Hematopoietic multipotent progenitor cell treated with erythropoietin and hydrocortisone succinate and interleukin-3 and kit ligand, for 15 days (in vitro differentiated cells): ENCODE results near the gene GGA1.

Experiments
- DNase-seq: peaks from one replicate; pipeline ENCODE4 v3.0.0-alpha.2; 2015; ENCODE audit warnings: low spot score

The GGA1 gene

GRCh38 chr22:37608477-37609239 lies at the start of gene GGA1:
Gene GGA1, plus strand, starts transcription at chr22:37608834. Its CDS starts 27 bp downstream, at chr22:37608861.
- peak; percentile 92 for DNase-seq

- no peak for DNase-seq
Measured at GRCh38 chr22:37559521-37559900, 49.1 kb upstream of the GGA1 start.

DNA sequence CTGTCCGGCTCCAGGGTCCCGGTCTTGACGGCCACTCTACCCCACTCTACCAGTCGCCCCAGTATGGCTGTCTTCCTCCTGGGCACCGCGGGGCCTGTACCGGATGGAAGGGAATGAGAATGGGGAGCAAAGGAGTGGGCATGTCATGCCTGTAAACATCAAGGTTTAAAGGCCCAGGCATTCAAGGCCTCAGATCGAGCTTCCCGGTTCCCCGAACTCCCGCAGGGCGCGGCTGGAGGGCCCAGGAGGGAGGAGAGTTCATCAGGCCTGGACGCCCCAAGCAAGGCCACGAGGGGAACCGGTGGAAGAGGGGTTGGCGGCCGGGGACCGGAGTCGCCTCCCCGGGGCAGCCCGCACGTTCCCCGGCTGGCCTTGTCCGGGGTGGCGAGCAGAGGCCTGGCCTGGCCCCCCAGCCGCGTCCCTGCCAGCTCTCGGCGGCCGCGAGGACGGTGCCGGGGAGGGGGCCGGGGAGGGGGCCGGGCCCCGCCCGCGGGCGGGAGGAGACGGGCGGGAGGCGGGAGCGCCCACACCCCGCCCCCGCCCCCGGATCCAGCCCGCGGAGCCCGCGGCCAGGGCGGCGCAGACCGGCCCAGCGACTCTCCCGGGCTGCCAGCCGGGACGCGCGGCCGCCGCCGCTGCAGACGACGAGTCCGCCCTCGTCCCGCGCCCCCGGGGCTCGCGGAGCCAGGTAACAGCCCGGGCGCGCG lies 48.6 kb upstream of the GGA1 start, which contains the start of gene CDC42EP1:
Gene CDC42EP1 (plus strand): TSS at position 580 of the 707 bp plus-strand sequence. CDS start 5,870 bp downstream, outside the sequence.
- no peak for DNase-seq

DNA sequence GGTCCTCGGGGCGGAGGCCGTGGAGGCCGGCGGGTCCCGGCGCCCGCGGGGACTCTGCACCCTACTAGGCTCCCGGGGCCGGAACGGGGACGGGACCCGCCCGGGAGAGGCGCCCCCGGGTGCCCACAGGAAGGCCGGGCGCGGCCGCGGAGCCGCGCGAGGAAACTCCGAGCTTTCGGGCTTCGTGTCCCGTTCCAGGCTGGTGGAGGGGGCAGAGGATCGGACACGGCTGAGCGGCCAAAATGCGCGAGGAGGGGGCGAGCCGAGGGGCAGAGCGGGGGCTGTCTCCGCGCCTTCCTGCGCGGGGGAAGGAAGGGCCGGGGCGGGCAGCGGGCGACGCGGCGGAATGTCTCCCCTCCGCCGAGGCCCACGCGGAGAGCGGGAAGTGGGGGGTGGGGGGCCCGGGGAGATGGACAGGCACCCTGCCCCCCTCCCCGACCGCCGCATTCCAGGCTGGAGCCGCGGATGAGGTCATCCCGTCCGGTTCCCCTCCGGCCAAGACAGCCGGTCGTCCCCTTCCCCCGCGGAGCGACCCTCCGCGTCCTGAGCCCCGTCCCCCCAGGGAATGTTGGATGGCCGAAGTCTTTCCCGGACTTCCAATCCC lies 47.9 kb upstream of the GGA1 start:
- DNase-seq: no peak

DNA sequence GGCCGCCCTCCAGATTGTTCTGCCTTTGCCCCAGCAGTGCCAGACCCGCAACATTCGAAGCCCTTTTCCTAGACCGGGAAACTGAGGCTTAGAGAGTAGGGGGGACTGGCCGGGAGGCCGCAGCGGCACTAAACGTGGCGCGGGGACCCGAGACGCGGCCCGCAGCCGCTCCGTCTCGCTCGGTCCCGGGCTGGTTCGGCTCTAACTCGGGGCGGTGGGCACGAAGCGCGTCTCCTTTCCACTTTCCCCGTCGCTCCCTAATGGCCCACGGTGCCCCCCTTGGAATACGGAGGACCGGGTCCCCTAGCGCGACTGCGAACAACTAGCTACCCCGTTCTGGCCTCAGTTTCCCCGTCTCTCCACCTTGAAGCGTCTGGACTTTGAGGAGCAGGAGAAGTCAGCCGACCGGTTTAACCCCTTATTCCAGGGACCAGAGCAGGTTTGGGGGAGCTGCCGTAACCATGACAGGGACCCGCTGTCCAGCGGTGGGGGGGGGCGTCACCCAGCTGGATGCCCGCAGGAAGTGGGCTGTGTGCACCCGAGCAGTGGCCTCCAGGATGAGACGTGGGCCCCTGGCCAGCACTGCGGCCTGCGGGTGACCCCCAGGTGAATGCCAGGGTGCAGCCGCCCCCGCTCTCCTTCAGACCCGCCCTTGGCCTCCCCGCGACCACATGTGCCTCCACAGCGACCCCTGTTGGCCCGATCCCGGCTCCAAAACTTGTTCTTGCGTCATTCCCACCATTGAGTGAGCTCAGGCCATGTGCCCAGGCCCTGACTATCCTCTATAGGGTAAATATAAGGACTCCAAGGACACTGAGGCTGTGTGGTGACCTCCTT lies 47.2 kb upstream of the GGA1 start:
- DNase-seq: peak; percentile 54

DNA sequence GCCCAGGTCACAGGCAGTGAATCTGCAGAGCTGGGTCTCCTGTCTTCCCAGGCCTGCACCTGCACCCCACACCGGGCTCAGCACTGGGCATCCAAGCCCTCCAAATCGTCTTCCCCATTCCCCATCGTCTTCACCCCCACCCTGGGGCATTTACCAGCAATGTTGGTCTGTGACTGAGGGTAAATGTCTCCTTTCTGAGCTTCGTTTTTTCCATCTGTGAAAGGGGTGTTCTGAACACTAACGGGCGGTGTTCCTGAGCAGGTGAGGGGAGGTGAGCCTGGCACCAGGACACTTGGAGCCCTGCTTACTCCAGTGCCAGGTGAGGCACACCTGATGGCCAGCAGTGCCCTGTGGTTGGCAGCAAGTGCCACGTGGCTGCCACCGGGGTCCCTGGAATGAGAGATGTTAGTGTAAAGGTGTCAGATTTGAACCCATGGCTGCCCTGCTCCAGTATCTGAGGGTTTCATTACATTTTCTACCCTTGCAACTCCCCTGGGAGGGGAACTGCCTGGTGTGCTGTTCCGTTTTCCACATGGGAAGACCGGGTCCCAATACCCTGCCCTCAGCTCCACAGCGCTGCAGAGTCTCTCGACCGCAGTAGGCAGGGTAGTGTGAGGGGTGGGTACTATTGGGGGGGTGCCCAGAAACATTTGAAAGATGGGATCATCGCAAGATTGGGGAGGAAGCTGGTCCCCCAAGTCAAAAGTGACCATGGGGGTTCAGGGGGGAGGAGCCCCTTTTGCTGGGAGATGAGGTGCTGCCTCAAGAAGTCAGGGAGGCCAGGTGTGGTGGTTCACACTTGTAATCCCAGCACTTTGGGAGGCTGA lies 46.4 kb upstream of the GGA1 start:
- no peak for DNase-seq

GRCh38 chr22:37563153-37564081 lies 45.2 kb upstream of the GGA1 start:
- no peak for DNase-seq

DNA sequence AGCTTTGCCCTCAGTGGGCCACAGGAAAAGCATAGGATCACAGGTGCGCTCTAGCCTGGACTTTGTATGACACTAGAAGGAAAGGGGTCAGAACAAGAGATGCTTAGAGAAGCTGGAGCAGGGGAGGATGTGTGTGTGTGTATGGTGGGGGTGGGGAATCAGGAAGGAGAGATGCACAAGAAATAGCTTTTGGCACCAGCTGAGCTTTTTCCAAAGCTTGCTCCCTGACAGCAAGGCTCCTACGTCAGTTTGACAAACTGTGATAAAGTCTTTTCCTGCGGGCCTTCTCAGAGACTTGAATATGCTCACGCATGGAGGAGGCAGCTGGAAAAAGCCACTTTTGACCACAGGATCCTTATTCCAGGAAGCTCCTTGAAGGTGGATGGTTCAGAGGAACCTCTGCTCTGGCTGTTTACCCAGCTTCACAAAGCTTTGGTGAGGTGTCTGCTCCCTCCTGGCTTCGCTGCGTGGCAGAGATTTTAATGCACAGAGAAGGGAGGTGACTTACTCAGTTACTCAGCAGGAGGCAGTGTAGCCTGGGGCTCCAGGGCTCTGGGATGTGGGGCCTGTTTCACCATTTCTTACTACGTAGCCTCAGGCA lies 44.4 kb upstream of the GGA1 start:
- DNase-seq: no peak

DNA sequence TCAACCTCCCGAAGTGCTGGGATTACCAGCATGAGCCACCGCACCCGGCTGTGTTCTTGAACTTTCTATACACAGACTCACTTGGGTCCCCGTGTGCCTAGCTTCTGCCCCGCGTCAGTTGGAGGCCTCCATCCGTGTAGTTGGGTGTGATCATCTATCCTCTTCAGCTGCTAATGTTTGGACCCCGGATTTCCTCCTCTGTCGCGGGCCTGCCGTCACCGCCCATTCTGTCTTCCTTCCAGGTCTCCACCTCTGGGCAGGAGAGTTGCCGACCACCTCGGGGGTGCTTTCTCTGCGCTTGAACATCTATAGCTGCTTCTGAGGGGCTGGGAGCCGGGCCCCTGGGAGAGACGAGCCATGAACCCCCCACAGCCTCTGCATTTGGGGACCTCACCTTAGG lies 42.8 kb upstream of the GGA1 start:
- DNase-seq: no peak

DNA sequence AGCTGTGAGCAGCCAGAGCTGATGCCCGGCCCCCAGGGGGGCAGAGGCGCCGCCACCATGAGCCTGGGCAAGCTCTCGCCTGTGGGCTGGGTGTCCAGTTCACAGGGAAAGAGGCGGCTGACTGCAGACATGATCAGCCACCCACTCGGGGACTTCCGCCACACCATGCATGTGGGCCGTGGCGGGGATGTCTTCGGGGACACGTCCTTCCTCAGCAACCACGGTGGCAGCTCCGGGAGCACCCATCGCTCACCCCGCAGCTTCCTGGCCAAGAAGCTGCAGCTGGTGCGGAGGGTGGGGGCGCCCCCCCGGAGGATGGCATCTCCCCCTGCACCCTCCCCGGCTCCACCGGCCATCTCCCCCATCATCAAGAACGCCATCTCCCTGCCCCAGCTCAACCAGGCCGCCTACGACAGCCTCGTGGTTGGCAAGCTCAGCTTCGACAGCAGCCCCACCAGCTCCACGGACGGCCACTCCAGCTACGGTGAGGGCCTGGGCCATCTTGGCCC lies 42.3 kb upstream of the GGA1 start:
- no peak for DNase-seq

DNA sequence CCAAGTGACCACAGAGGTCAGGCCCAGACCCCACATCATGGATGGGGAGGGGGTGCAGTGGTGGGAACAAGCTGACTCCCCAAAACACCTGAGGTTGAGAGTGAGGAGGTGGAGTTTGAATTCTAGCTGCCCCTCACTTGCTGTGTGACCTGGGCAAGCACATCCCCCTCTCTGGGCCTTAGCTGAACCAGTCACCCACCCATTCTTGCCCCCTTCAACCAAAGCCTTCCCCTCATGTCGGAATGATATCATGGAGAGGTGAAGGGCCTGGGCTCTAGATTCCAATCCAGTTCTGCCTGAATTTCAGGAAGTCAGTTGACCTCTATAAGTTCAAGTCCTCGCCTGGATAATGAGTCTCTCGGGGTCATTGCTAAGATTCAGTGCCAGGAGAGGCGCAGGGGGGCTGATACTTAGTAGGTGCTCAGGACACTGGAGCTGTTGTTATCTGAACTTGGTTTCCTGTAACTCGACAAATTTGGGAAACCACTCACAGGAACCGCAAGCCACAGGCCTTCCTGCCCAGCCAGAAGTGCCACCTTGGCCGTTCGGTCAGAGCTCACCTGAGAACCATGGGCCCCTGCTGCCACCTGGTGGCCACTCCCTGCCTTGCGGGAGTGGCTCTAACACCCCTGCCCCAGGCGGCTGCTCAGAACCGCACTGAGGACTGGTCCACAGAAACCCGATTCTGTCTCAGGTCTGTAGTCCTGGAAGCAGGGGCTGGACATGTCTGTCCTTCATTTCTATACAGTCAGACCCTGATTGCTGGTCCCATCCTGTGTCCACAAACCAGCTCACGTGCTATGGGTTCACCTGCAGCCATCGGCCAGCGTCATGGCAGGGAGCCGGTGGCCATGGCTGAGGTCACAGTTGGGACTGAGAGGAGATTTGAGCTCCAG lies 41.5 kb upstream of the GGA1 start:
- peak; percentile 74 for DNase-seq

DNA sequence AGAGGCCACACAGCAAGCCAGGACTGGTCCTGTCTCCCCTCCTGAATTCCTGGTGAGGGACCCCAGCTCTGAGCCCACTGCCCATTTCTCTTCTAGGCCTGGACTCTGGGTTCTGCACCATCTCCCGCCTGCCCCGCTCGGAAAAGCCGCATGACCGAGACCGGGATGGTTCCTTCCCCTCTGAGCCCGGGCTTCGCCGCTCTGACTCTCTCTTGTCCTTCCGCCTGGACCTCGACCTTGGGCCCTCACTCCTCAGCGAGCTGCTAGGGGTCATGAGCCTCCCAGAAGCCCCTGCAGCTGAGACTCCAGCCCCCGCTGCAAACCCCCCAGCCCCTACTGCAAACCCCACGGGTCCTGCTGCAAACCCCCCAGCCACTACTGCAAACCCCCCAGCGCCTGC lies 40.6 kb upstream of the GGA1 start:
- no peak for DNase-seq

- no peak for DNase-seq
Measured at GRCh38 chr22:37568448-37569008, 40.1 kb upstream of the GGA1 start.

GRCh38 chr22:37569009-37569920 lies 39.4 kb upstream of the GGA1 start:
- DNase-seq: no peak

- DNase-seq: no peak
Measured at GRCh38 chr22:37569921-37570660, 38.5 kb upstream of the GGA1 start.

DNA sequence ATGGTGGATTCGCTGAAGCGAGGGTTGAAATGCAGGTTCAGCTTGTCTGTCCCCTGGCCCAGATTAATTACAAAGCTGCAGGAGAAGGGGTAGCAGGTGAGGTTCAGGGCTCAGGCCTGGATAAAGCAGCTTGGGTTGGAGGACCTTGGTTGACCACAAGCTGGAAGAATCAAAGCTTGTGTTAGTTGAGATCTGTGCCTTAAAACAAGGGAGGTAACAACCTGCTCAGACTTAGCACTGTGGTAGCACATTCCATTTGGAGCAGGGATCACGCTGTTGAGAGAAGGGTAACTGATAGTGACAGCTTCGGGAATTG lies 38.0 kb upstream of the GGA1 start:
- DNase-seq: no peak
